ENCODE results near the gene SAT2. TPM values are rescaled to one million over a fixed set of nuclear protein-coding genes. Genes with fewer than 3 reads are reported as not detected.
A peak's percentile ranks its signal among the peaks of the same experiment; 100 is the strongest.

Gene SAT2
- total and polyA plus RNA-seq, 2 of the 13 experiments (the other 11 are each of a cell fraction or from before 2014, with no cell fraction given): 37.6 to 93.7 TPM

DNA sequence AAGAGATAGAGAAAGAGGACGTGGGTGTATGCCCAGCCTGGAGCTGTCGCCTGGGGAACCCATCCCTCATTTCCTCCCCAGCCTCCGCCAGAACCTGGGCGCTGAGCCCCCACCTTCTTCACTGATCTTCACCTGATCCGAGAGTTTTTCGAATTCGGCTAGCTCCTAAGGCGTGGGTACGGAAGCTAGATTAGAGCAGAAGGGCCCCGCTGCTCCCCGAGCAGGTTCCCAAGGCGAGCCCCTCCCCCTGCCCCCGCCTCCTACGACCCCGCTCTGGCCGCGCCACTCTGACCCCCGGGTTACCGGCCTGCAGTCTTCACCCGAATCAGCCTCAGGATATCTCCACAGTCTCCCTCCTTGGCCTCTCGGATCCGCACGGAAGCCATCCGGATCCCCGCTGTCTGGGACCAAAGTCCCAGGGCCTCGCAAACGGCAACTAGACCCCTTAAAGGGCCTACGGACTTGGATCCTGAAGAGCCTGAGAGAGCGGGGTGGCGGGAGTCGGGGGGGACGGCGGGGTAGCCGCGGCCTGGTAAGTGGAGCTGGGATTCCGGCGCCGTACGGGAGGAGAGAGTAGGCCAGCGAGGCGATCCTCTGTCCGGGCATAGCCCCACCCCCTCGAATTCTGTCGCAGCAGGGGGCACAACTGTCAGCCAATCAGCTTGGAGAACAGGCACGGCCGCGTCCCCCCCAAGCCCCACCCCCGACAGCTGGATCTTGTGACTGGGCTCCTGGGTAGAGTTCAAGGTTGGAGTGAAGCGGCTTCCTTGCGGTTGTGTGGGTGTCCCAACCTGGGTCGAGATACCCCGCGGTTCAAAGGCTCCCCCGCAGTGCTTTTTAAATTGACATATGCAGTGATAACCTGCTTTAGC is at the start of gene SAT2 (continued):
- TF ChIP-seq TIGD3 (CRISPR knock-in tag; IDR thresholded peaks at IDR 0.05; ENCODE audit: borderline replicate concordance): no peak
- no peak for TF ChIP-seq FUBP1 (CRISPR knock-in tag; IDR thresholded peaks at IDR 0.05; ENCODE audit: borderline replicate concordance)
- TF ChIP-seq MXD4 (CRISPR knock-in tag; IDR thresholded peaks at IDR 0.05): peak; percentile 48; the same call in 1 of the 2 replicates
- TF ChIP-seq, protein P1, sequence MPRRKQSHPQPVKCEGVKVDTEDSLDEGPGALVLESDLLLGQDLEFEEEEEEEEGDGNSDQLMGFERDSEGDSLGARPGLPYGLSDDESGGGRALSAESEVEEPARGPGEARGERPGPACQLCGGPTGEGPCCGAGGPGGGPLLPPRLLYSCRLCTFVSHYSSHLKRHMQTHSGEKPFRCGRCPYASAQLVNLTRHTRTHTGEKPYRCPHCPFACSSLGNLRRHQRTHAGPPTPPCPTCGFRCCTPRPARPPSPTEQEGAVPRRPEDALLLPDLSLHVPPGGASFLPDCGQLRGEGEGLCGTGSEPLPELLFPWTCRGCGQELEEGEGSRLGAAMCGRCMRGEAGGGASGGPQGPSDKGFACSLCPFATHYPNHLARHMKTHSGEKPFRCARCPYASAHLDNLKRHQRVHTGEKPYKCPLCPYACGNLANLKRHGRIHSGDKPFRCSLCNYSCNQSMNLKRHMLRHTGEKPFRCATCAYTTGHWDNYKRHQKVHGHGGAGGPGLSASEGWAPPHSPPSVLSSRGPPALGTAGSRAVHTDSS (CRISPR knock-in tag; conservative IDR thresholded peaks at IDR 0.05): no peak
- TF ChIP-seq, protein P2, sequence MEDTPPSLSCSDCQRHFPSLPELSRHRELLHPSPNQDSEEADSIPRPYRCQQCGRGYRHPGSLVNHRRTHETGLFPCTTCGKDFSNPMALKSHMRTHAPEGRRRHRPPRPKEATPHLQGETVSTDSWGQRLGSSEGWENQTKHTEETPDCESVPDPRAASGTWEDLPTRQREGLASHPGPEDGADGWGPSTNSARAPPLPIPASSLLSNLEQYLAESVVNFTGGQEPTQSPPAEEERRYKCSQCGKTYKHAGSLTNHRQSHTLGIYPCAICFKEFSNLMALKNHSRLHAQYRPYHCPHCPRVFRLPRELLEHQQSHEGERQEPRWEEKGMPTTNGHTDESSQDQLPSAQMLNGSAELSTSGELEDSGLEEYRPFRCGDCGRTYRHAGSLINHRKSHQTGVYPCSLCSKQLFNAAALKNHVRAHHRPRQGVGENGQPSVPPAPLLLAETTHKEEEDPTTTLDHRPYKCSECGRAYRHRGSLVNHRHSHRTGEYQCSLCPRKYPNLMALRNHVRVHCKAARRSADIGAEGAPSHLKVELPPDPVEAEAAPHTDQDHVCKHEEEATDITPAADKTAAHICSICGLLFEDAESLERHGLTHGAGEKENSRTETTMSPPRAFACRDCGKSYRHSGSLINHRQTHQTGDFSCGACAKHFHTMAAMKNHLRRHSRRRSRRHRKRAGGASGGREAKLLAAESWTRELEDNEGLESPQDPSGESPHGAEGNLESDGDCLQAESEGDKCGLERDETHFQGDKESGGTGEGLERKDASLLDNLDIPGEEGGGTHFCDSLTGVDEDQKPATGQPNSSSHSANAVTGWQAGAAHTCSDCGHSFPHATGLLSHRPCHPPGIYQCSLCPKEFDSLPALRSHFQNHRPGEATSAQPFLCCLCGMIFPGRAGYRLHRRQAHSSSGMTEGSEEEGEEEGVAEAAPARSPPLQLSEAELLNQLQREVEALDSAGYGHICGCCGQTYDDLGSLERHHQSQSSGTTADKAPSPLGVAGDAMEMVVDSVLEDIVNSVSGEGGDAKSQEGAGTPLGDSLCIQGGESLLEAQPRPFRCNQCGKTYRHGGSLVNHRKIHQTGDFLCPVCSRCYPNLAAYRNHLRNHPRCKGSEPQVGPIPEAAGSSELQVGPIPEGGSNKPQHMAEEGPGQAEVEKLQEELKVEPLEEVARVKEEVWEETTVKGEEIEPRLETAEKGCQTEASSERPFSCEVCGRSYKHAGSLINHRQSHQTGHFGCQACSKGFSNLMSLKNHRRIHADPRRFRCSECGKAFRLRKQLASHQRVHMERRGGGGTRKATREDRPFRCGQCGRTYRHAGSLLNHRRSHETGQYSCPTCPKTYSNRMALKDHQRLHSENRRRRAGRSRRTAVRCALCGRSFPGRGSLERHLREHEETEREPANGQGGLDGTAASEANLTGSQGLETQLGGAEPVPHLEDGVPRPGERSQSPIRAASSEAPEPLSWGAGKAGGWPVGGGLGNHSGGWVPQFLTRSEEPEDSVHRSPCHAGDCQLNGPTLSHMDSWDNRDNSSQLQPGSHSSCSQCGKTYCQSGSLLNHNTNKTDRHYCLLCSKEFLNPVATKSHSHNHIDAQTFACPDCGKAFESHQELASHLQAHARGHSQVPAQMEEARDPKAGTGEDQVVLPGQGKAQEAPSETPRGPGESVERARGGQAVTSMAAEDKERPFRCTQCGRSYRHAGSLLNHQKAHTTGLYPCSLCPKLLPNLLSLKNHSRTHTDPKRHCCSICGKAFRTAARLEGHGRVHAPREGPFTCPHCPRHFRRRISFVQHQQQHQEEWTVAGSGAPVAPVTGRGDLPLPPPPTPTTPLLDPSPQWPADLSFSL (CRISPR knock-in tag; IDR thresholded peaks at IDR 0.05): no peak
- TF ChIP-seq, protein P3, sequence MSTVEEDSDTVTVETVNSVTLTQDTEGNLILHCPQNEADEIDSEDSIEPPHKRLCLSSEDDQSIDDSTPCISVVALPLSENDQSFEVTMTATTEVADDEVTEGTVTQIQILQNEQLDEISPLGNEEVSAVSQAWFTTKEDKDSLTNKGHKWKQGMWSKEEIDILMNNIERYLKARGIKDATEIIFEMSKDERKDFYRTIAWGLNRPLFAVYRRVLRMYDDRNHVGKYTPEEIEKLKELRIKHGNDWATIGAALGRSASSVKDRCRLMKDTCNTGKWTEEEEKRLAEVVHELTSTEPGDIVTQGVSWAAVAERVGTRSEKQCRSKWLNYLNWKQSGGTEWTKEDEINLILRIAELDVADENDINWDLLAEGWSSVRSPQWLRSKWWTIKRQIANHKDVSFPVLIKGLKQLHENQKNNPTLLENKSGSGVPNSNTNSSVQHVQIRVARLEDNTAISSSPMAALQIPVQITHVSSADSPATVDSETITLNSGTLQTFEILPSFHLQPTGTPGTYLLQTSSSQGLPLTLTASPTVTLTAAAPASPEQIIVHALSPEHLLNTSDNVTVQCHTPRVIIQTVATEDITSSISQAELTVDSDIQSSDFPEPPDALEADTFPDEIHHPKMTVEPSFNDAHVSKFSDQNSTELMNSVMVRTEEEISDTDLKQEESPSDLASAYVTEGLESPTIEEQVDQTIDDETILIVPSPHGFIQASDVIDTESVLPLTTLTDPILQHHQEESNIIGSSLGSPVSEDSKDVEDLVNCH (CRISPR knock-in tag; IDR thresholded peaks at IDR 0.05): no peak
- TF ChIP-seq TBL1XR1 (IDR thresholded peaks at IDR 0.05; ENCODE audit: borderline replicate concordance, low read length, partially characterized antibody): peak; percentile 68
- no peak for TF ChIP-seq HHEX (CRISPR knock-in tag; IDR thresholded peaks at IDR 0.05)
- TF ChIP-seq ZNF552 (CRISPR knock-in tag; IDR thresholded peaks at IDR 0.05; ENCODE audit: borderline replicate concordance): no peak
- TF ChIP-seq NCOA2 (CRISPR knock-in tag; IDR thresholded peaks at IDR 0.05): peak; percentile 69
- no peak for TF ChIP-seq ZNF883 (CRISPR knock-in tag; IDR thresholded peaks at IDR 0.05; ENCODE audit: not compliant biosample characterization)
- TF ChIP-seq SRSF9 (IDR thresholded peaks at IDR 0.05; ENCODE audit: borderline replicate concordance, insufficient read depth, low read depth, low read length, poor library complexity, severe bottlenecking): no peak
- TF ChIP-seq ZNF644 (CRISPR knock-in tag; IDR thresholded peaks at IDR 0.05; ENCODE audit: low read depth): no peak
- no peak for TF ChIP-seq SATB2 (CRISPR knock-in tag; IDR thresholded peaks at IDR 0.05)

All from HepG2 (cell line).